Fibroblast of villous mesenchyme (primary cell): ENCODE data around the gene MRPL2. TPM values are rescaled to one million over a fixed set of nuclear protein-coding genes. Genes with fewer than 3 reads are reported as not detected.

ENCODE experiments used
- DNase-seq: peaks from one replicate; pipeline ENCODE4 v3.0.0-alpha.2; 2010; ENCODE audit warnings: low read depth
- H3K4me3 ChIP-seq: 2 replicates; pipeline ENCODE4 v1.5.1; 2011; ENCODE audit warnings: low read depth, mild to moderate bottlenecking, low read length
- CTCF ChIP-seq: IDR thresholded peaks from 2 replicates; pipeline ENCODE4 v1.5.1; 2012; ENCODE audit warnings: low read depth, mild to moderate bottlenecking, low read length; ENCODE audit not compliant: insufficient read depth
- total RNA-seq: library from RNA; depleted of rRNA; stranded (reverse); fragments of >200 nt; gene quantifications from 2 replicates; pipeline ENCODE4 v1.2.3, GENCODE V29; 2012

MRPL2 gene
- total RNA-seq, 1 donor: 20.7 TPM

- no peak for TF ChIP-seq CTCF
- no peak overlapping the region for H3K4me3 ChIP-seq
- no peak for DNase-seq
Measured at GRCh38 chr6:43097098-43097489, 37.9 kb upstream of the MRPL2 start.

- no peak overlapping the region for H3K4me3 ChIP-seq
- no peak for TF ChIP-seq CTCF
- DNase-seq: peak; percentile 59
Measured at GRCh38 chr6:43096451-43097097, 37.3 kb upstream of the MRPL2 start.

- no peak overlapping the region for H3K4me3 ChIP-seq
Measured at GRCh38 chr6:43095939-43096338, 36.7 kb upstream of the MRPL2 start.

GRCh38 chr6:43093436-43094289 is 34.4 kb upstream of the MRPL2 start:
- H3K4me3 ChIP-seq: peak overlapping the region; percentile 41
- TF ChIP-seq CTCF: no peak
- DNase-seq: peak; percentile 92

More at GRCh38 chr6:43095939-43096338, 36.7 kb upstream of the MRPL2 start:
- no peak for TF ChIP-seq CTCF
- DNase-seq: no peak

- no peak overlapping the region for H3K4me3 ChIP-seq
- TF ChIP-seq CTCF: no peak
- DNase-seq: no peak
Measured at GRCh38 chr6:43092635-43093034, 33.4 kb upstream of the MRPL2 start.

GRCh38 chr6:43091436-43091991 is 32.3 kb upstream of the MRPL2 start:
- H3K4me3 ChIP-seq: no peak overlapping the region
- TF ChIP-seq CTCF: no peak
- no peak for DNase-seq
